ENCODE measurements around the gene PTPRB. TPM values are rescaled to one million over a fixed set of nuclear protein-coding genes. Genes with fewer than 3 reads are reported as not detected.

PTPRB gene
- total RNA-seq, 4 donors from 2014 or later: 36.8 to 107 (median 63.1) TPM

- Histone ChIP-seq H3K27ac (no peak overlapping the region), H3K27me3 (no peaks in the 10 kb centered on the region), H3K4me3 (no peak overlapping the region), H3K36me3 (no peaks in the 10 kb centered on the region), H3K9me3 (no peaks in the 10 kb centered on the region), H3K4me1 (no peaks in the 10 kb centered on the region)
- intact Hi-C loops (cut with DNase I; ENCODE audit: low total_unique reads): no loop called here
- DNase-seq: no peak
- TF ChIP-seq CTCF (IDR thresholded peaks at IDR 0.05) (no peak), POLR2A (IDR thresholded peaks at IDR 0.05) (no peak)
These were observed 11.0 kb downstream of the PTPRB start for GRCh38 chr12:70626180-70626579.

GRCh38 chr12:70619471-70620152 is 17.6 kb downstream of the PTPRB start:
- Histone ChIP-seq H3K4me1 (no peaks in the 10 kb centered on the region), H3K9me3 (no peaks in the 10 kb centered on the region), H3K27me3 (no peaks in the 10 kb centered on the region), H3K27ac (no peak overlapping the region), H3K36me3 (no peaks in the 10 kb centered on the region), H3K4me3 (no peak overlapping the region)
- TF ChIP-seq CTCF (IDR thresholded peaks at IDR 0.05): no peak
- no peak for TF ChIP-seq POLR2A (IDR thresholded peaks at IDR 0.05)
- DNase-seq: no peak
- intact Hi-C loops (cut with DNase I; ENCODE audit: low total_unique reads): no loop called here

- H3K27me3 ChIP-seq: no peaks in the 10 kb centered on the region
- H3K4me1 ChIP-seq: no peaks in the 10 kb centered on the region
- peak overlapping the region in 1 of 2 donors; percentile 15 for H3K27ac ChIP-seq
- H3K36me3 ChIP-seq: no peaks in the 10 kb centered on the region
- intact Hi-C loops (cut with DNase I; ENCODE audit: low total_unique reads): no loop called here
- no peak overlapping the region for H3K4me3 ChIP-seq
- TF ChIP-seq CTCF (IDR thresholded peaks at IDR 0.05): no peak
- no peaks in the 10 kb centered on the region for H3K9me3 ChIP-seq
- no peak for DNase-seq
These were observed 18.9 kb downstream of the PTPRB start for GRCh38 chr12:70618371-70618770.

- TF ChIP-seq CTCF (IDR thresholded peaks at IDR 0.05): no peak
- TF ChIP-seq POLR2A (IDR thresholded peaks at IDR 0.05): no peak
- Histone ChIP-seq H3K4me3 (no peak overlapping the region), H3K36me3 (no peaks in the 10 kb centered on the region), H3K4me1 (no peaks in the 10 kb centered on the region), H3K27me3 (no peaks in the 10 kb centered on the region), H3K9me3 (no peaks in the 10 kb centered on the region), H3K27ac (no peak overlapping the region)
- no peak for DNase-seq
- intact Hi-C loops (cut with DNase I; ENCODE audit: low total_unique reads): no loop called here
These were observed 19.8 kb downstream of the PTPRB start for GRCh38 chr12:70617450-70617849.

- Histone ChIP-seq H3K4me1 (no peaks in the 10 kb centered on the region), H3K27me3 (no peaks in the 10 kb centered on the region), H3K9me3 (no peaks in the 10 kb centered on the region), H3K4me3 (no peak overlapping the region), H3K27ac (no peak overlapping the region), H3K36me3 (no peaks in the 10 kb centered on the region)
- intact Hi-C loops (cut with DNase I; ENCODE audit: low total_unique reads): no loop called here
- TF ChIP-seq CTCF (IDR thresholded peaks at IDR 0.05) (no peak), POLR2A (IDR thresholded peaks at IDR 0.05) (no peak)
- no peak for DNase-seq
These were observed 21.9 kb downstream of the PTPRB start for GRCh38 chr12:70615174-70615866.
